ENCODE measurements around the gene AGAP4.
"Not testable (repeated sequence)": the region's sequence is repeated elsewhere in the genome, so short reads cannot be mapped to it uniquely, and the experiment has no call there.

AGAP4 gene

GRCh38 chr10:45847400-45847799 is at the start of gene AGAP4:
Gene AGAP4, minus strand, starts transcription at chr10:45847500. Its CDS starts 153 bp downstream, at chr10:45847347.
- DNase-seq: not testable (repeated sequence)

DNA sequence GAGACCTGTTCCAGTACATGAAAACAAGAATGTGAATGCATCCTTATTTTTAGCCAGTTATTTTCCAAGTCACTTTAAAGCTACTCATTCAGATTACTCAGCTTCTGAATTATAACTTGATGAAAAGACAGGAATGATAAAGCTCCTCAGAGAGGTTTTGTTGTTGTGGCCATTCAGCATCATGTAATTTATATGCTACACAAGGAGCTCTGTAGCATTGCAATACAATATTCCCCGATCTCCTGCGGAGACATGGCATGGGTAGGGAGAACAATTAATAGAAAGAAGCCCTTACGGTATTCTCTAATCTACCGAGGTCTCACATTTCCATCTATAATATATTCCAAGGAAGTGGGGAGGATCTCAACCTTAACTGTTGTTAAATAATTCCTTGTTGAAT is 43.4 kb upstream of the AGAP4 start:
- not testable (repeated sequence) for DNase-seq

- DNase-seq: not testable (repeated sequence)
Observed at GRCh38 chr10:45889539-45890230, 42.4 kb upstream of the AGAP4 start.

- DNase-seq: not testable (repeated sequence)
Observed at GRCh38 chr10:45882880-45883279, 35.6 kb upstream of the AGAP4 start.

DNA sequence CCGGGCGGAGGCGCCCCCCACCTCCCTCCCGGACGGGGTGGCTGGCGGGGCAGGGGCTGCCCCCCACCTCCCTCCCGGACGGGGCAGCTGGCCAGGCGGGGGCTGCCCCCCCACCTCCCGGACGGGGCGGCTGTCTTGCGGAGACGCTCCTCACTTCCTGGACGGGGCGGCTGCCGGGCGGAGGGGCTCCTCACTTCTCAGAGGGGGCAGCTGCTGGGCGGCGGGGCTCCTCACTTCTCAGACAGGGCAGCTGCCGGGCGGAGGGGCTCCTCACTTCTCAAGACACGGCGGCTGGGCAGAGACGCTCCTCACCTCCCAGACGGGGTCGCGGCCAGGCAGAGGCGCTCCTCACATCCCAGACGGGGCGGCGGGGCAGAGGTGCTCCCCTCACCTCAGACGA is 18.1 kb upstream of the AGAP4 start:
- peak; percentile 25 for DNase-seq

- not testable (repeated sequence) for DNase-seq
Observed at GRCh38 chr10:45864264-45864663, 17.0 kb upstream of the AGAP4 start.

DNA sequence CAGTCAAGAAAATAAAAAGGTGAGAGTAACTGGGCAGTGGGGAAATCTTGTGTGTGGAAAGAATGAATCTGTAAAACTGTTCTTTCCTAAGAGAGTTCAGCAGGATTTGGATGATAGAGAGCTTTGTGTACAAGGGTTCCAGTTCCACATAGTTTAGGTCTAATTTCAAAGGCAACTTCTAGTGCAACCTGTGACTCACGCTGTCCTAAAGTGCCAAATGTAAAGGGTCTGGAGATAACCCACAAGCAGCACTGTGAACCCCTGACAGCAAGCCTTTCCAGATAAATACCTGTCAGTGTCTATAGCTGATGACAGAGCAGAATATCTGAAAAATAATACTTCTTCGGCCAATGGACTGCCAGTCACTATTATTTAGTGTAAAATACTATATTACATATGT is 16.3 kb upstream of the AGAP4 start:
- not testable (repeated sequence) for DNase-seq

- DNase-seq: not testable (repeated sequence)
Observed at GRCh38 chr10:45857931-45858330, 10.6 kb upstream of the AGAP4 start.

GRCh38 chr10:45848467-45848866 is 1.2 kb upstream of the AGAP4 start:
- not testable (repeated sequence) for DNase-seq

DNA sequence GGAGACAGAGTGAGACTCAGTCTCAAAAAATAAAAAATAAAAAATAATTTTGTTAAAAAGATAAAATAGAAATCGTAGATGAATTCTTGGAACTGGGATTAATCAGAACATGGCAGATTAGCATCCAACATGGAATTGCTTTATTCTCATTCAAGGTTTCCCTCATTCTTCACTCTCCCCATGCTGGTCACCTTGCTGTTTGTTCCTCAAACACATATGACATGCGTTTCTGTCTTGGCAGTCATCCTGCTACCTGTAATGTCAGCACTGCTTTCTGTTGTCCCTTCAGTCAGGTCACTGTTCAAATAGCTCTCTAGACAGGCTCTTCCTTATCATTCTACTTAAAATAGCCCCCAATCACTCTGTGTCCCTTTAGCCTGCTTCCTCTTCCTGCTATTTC is 24.4 kb downstream of the AGAP4 start:
- not testable (repeated sequence) for DNase-seq

DNA sequence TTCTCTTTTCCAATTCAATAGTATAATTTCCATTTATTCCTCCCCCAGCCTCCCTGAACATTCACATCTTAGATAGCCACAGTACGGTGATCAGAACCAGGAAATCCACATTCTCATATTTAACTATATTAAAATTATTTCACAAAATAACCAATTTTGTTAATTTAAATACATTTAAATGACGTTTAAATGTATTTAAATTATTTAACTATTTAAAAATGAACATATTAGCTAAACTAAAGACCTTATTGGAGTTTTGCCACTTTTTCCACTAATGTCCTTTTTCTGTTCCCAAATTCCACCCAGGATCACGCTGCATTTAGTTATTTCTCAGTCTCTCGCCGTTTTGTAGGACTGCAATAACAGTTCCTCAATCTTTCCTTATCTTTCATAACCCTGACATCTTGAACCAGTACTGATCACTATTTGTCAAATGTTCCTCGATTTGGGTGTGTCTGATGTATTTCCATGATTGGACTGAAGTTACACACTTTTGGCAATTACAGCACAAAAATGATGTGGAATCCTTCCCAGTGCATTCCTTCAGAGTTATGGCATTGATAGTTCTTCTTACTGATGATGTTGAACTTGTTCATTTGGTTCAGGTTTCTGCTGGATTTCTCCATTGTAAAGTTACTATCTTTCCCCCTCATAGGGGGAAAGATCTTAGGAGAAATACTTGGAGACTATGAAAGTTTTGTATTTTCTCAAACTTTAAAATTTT is 27.0 kb downstream of the AGAP4 start:
- not testable (repeated sequence) for DNase-seq

DNA sequence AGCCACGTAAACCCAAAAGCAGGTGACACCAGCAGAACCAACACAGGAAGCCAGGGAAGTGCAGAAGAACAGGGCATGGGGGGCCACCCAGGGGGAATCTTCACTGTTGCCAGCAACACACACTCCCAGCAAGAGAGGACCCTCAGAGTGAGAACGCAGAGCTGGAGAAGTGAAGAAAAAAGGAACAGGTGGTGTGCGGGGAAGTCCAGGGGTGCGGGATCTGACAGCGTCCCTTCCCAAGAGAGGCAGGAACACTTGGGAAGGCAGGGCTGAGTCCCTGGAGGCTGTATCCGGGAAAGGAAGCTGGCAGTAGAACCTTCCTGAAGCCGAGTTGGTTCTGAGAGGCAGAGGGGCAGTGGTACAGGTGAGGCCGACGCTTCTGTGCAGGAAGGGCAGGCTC is 27.7 kb downstream of the AGAP4 start:
- no peak for DNase-seq

DNA sequence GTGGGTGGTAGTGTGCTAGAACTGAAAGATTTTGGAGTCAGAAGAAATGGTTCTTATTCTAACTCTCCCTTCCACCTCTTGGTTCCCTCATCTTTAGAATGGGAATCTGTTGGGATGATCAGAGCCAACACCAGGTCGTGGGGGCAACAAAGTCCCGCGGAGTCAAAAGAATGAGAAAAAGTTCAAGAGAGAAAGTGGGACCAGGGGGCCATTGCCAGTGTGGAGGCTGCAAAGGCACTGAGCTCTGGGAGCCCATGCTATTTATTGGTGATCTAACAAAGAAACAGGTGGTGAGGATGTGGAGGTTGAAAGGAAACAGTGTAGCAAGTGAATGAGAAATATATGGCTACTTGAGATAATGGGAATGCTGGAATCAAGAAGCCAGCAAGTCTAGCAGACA is 29.4 kb downstream of the AGAP4 start:
- no peak for DNase-seq

GRCh38 chr10:45817130-45817859 is 30.0 kb downstream of the AGAP4 start:
- no peak for DNase-seq

DNA sequence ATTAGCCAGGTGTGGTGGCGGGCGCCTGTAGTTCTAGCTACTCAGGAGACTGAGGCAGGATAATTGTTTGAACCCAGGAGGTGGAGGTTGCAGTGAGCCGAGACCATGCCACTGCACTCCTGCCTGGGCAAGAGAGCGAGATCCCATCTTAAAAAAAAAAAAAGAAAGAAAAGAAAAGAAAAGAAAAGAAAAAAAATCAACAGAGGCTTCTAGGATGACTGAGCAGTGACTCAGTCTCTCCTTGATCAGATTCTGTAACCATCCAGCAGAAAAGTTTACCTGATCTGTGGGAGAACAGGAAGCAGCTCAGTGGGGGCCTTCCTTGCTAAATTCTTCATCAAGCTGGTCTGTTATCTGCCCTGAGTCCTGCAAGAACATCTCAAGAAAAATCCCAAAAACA is 33.2 kb downstream of the AGAP4 start:
- DNase-seq: not testable (repeated sequence)

GRCh38 chr10:45812959-45813358 is 34.3 kb downstream of the AGAP4 start:
- not testable (repeated sequence) for DNase-seq

DNA sequence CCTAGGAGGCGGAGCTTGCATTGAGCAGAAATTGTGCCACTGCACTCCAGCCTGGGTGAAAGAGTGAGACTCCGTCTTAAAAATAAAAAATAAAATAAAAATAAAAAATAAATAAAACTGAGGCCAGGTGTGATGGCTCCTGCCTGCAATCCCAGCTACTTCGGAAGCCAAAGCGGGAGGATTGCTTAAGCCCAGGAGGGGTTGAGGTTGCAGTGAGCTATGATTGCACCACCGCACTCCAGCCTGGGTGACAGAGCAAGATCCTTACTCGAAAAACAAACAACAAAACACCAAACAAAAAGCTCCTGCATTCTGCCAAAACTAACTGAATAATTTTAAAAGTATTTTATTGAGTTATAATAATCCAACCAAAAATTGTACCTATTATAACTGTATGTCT is 36.2 kb downstream of the AGAP4 start:
- no peak for DNase-seq

GRCh38 chr10:45809837-45810236 is 37.5 kb downstream of the AGAP4 start:
- no peak for DNase-seq

- not testable (repeated sequence) for DNase-seq
Observed at GRCh38 chr10:45804996-45805395, 42.3 kb downstream of the AGAP4 start.

- DNase-seq: peak; percentile 52
Observed at GRCh38 chr10:45803060-45804010, 44.0 kb downstream of the AGAP4 start.

GRCh38 chr10:45794761-45795160 is 52.5 kb downstream of the AGAP4 start:
- not testable (repeated sequence) for DNase-seq

DNA sequence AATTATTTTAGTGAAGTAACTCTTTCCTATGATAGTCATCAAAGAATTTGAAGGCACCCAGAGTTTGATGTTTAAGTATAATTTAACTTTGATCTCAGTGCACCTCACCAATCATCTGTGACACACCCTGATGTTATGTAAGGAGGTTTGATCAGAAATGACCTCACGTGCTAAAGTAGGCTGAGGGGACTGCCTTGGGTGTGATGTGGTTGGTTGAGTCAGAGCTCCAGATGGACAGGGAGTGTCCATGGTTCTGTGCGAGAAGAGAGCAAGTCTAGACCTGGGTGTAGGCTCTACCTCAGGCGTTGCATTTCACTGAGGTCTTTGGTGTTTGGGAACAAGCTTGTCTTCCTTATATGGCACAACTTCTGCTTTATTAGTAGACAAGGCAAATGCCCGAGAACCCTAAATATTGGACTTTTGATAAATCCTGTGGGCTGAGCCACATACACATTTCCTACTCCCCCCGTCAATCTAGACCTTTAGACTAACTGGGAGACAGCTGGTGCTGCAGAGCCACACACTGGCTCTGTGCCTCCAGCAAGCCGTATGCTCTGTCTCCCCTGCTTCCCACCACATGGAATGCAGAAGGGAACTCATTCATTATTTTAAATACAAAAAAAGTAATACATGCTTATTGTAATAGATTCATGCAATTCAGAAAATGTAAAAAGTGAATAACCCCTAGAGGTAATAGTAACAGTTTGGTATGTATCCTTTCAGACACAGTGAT is 56.4 kb downstream of the AGAP4 start:
- not testable (repeated sequence) for DNase-seq

All from left hindlimb (tissue), 1 donor.